Measurements from ENCODE around the gene PTPRU.

DNA sequence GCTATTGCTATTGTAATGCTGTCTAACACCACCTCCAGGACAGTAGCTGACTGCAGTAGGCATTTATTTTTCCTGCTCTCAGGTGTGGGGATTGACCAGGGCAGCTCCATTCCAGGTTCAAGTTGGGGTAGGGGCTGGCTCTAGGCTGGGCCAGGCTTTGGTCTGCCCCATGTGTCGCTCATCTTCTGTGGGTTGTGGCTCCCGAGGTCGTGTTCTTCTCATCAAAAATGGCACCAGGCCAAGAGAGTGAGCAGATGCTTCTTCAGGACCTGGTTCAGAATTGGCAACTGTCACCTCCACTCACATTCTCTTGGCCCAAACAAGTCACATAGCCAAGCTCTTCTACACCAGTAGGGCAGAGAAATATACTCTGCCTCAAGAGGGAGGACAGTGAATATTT is 133.7 kb downstream of the PTPRU start:
- TF ChIP-seq SIN3A (IDR thresholded peaks at IDR 0.05; ENCODE audit: borderline replicate concordance, insufficient read depth, low read length) (no peak), TAF1 (IDR thresholded peaks at IDR 0.05; ENCODE audit: borderline replicate concordance, insufficient read depth, low read length) (no peak), POLR2AphosphoS5 (IDR thresholded peaks at IDR 0.05; ENCODE audit: low read depth, low read length) (no peak)
